MCF 10A (cell line): ENCODE results near the gene AGPAT4. TPM values are rescaled to one million over a fixed set of nuclear protein-coding genes. Genes with fewer than 3 reads are reported as not detected.

Experiments
- BruUV-seq: library from RNA; stranded (reverse); fragments of 400-500 nt; replicated peaks from 2 replicates; lab custom pipeline; 2021; lab: Mats Ljungman, UMichigan
- CTCF ChIA-PET: fragments of 300-600 bp; sonication (Branson Sonifier 250); formaldehyde crosslinking; extraction: SDS; loops from one replicate; lab custom pipeline; 2021; ENCODE audit warnings: antibody characterized with exemption, inconsistent platforms; lab: Yijun Ruan, JAX
- POLR2A ChIA-PET: fragments of 300-600, 350-650 bp; sonication (Branson Sonifier 250); formaldehyde crosslinking; extraction: SDS; loops from one replicate; lab custom pipeline; 2020; ENCODE audit warnings: antibody characterized with exemption, inconsistent platforms; lab: Yijun Ruan, JAX
- DNase-seq: peaks from one replicate; pipeline ENCODE4 v3.0.0-alpha.2; 2018; ENCODE audit not compliant: unreplicated experiment
- H3K27ac Mint-ChIP-seq: one replicate; pipeline ENCODE4 v1.8.0; 2022; ENCODE audit warnings: mild to moderate bottlenecking, low read depth, mixed read lengths; ENCODE audit not compliant: unreplicated experiment
- H3K27me3 Mint-ChIP-seq: one replicate; pipeline ENCODE4 v1.8.0; 2022; ENCODE audit warnings: mixed read lengths; ENCODE audit not compliant: insufficient read depth, unreplicated experiment
- H3K36me3 Mint-ChIP-seq: one replicate; pipeline ENCODE4 v1.8.0; 2022; ENCODE audit warnings: mild to moderate bottlenecking, moderate library complexity, mixed read lengths; ENCODE audit not compliant: insufficient read depth, unreplicated experiment
- H3K4me1 Mint-ChIP-seq: one replicate; pipeline ENCODE4 v1.8.0; 2022; ENCODE audit warnings: mixed read lengths; ENCODE audit not compliant: insufficient read depth, unreplicated experiment
- H3K4me3 Mint-ChIP-seq: one replicate; pipeline ENCODE4 v1.8.0; 2022; ENCODE audit warnings: mild to moderate bottlenecking, moderate library complexity, mixed read lengths; ENCODE audit not compliant: unreplicated experiment
- H3K9me3 Mint-ChIP-seq: one replicate; pipeline ENCODE4 v1.8.0; 2022; ENCODE audit warnings: mixed read lengths; ENCODE audit not compliant: unreplicated experiment
- CTCF ChIP-seq: fragments of 200-600 bp; IDR thresholded peaks from one replicate; pipeline ENCODE4 v1.8.0; 2022; ENCODE audit warnings: antibody characterized with exemption, mild to moderate bottlenecking; ENCODE audit not compliant: unreplicated experiment
- intact Hi-C: fragments of 100-400 bp; cut with micrococcal nuclease; formaldehyde crosslinking; loops from 2 replicates; pipeline ENCODE4 v1.14.1; 2022
- total RNA-seq: library from RNA; stranded (reverse); gene quantifications from 2 replicates; pipeline ENCODE4 v1.2.3, GENCODE V29; 2022

AGPAT4 gene
- total RNA-seq, 1 experiment from 2014 or later: 5.6 TPM

- no peak for TF ChIP-seq CTCF
- POLR2A ChIA-PET: no interaction called here
- H3K4me3 Mint-ChIP-seq: no peak overlapping the region
- intact Hi-C loops: loop anchor here (10.0 kb wide), 1 partner anchor 209 kb away; no protein-coding TSS in a partner anchor
- DNase-seq: no peak
- H3K4me1 Mint-ChIP-seq: no peaks in the 10 kb centered on the region
- no TSS peak for BruUV-seq
- CTCF ChIA-PET: interaction anchor here (0.6 to 1.3 kb wide), 3 partner anchors 9 to 227 kb away, joined by 3 to 8 read pairs (median 4); no protein-coding TSS in a partner anchor
- no peaks in the 10 kb centered on the region for H3K27me3 Mint-ChIP-seq
- H3K27ac Mint-ChIP-seq: no peak overlapping the region
- H3K36me3 Mint-ChIP-seq: peaks cover 7% of the 10 kb centered on the region
- no peaks in the 10 kb centered on the region for H3K9me3 Mint-ChIP-seq
Measured at GRCh38 chr6:161143663-161144430, 130.0 kb downstream of the AGPAT4 start.

DNA sequence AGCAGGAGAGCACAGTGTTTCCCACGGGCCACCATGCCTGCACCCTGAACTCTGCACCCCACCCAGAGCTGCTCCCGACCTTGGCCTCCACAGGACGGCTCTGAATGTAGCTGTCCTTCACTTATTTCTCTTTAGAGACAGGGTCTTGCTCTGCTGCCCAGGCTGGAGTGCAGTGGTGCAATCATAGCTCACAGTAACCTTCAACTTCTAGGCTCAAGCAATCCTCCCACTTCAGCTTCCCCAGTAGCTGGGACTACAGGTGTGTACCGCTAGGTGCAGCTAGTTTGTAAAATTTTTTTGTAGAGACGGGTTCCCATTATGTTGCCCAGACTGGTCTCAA, 130.9 kb downstream of the AGPAT4 start:
- Mint-ChIP-seq H3K36me3 (peaks cover 7% of the 10 kb centered on the region), H3K4me1 (no peaks in the 10 kb centered on the region), H3K27ac (no peak overlapping the region), H3K4me3 (no peak overlapping the region), H3K27me3 (no peaks in the 10 kb centered on the region), H3K9me3 (no peaks in the 10 kb centered on the region)
- ChIA-PET POLR2A (interaction anchor here (0.6 kb wide), 1 partner anchor 20 kb away, joined by 3 read pairs; no protein-coding TSS in a partner anchor), CTCF (interaction anchor here (1.3 kb wide), 1 partner anchor 228 kb away, joined by 8 read pairs; no protein-coding TSS in a partner anchor)
- DNase-seq: no peak
- intact Hi-C loops: loop anchor here (10.0 kb wide), 1 partner anchor 208 kb away; no protein-coding TSS in a partner anchor
- BruUV-seq: no TSS peak
- TF ChIP-seq CTCF: no peak

- H3K36me3 Mint-ChIP-seq: peaks cover 7% of the 10 kb centered on the region
- no peak overlapping the region for H3K4me3 Mint-ChIP-seq
- no peak for TF ChIP-seq CTCF
- H3K27ac Mint-ChIP-seq: no peak overlapping the region
- H3K27me3 Mint-ChIP-seq: no peaks in the 10 kb centered on the region
- H3K4me1 Mint-ChIP-seq: no peaks in the 10 kb centered on the region
- H3K9me3 Mint-ChIP-seq: no peaks in the 10 kb centered on the region
- ChIA-PET CTCF (interaction anchor here (0.6 to 3.1 kb wide), 10 partner anchors 12 to 1212 kb away, joined by 3 to 30 read pairs (median 4); no protein-coding TSS in a partner anchor), POLR2A (interaction anchor here (0.6 kb wide), 1 partner anchor 1495 kb away, joined by 3 read pairs; no protein-coding TSS in a partner anchor)
- DNase-seq: no peak
- no TSS peak for BruUV-seq
- intact Hi-C loops: loop anchor here (10.0 kb wide), 1 partner anchor 206 kb away; no protein-coding TSS in a partner anchor
Measured at GRCh38 chr6:161141173-161141572, 132.7 kb downstream of the AGPAT4 start.

DNA sequence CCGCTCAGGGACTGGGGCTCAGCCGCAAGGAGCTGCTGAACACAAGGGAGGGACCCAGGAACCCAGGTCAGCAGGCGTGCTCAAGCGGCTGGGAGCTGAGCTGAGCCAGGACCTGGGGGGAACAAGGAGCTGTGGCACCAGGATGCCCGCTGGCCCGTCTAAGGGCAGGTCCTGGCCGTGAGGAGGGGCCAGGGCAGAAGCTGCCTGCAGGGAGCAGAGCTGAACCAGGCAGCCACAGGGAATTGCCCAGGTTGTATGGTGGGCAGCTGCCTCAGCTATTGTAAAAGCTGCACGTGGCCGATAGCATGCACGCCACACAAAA, 133.3 kb downstream of the AGPAT4 start:
- H3K9me3 Mint-ChIP-seq: no peaks in the 10 kb centered on the region
- no TSS peak for BruUV-seq
- H3K27ac Mint-ChIP-seq: no peak overlapping the region
- H3K4me1 Mint-ChIP-seq: no peaks in the 10 kb centered on the region
- no peaks in the 10 kb centered on the region for H3K27me3 Mint-ChIP-seq
- POLR2A ChIA-PET: interaction anchor here (0.7 kb wide), 1 partner anchor 114 kb away, joined by 3 read pairs; no protein-coding TSS in a partner anchor
- CTCF ChIA-PET: interaction anchor here (0.6 to 3.1 kb wide), 11 partner anchors 9 to 1213 kb away, joined by 3 to 30 read pairs (median 3); no protein-coding TSS in a partner anchor
- peaks cover 7% of the 10 kb centered on the region for H3K36me3 Mint-ChIP-seq
- no peak for DNase-seq
- intact Hi-C loops: loop anchor here (1.0 to 10.0 kb wide), 2 partner anchors 206 to 234 kb away; no protein-coding TSS in a partner anchor
- H3K4me3 Mint-ChIP-seq: no peak overlapping the region
- TF ChIP-seq CTCF: no peak
